Left ventricle myocardium inferior (tissue), 1 donor: ENCODE measurements around the gene GNL2. TPM values are rescaled to one million over a fixed set of nuclear protein-coding genes. Genes with fewer than 3 reads are reported as not detected.
"Not testable (repeated sequence)": the region's sequence is repeated elsewhere in the genome, so short reads cannot be mapped to it uniquely, and the experiment has no call there.

Experiments used
- DNase-seq: peaks from one replicate; pipeline ENCODE4 v3.0.0-alpha.2; 2020
- H3K27ac ChIP-seq: fragments of 200-600 bp; replicated peaks from 2 replicates; pipeline ENCODE4 v1.8.0; 2021
- H3K27me3 ChIP-seq: fragments of 200-600 bp; 2 replicates; pipeline ENCODE4 v1.8.0; 2021; ENCODE audit warnings: low read depth
- H3K36me3 ChIP-seq: fragments of 200-600 bp; 2 replicates; pipeline ENCODE4 v1.8.0; 2021
- H3K4me1 ChIP-seq: fragments of 200-600 bp; 2 replicates; pipeline ENCODE4 v1.8.0; 2021
- H3K4me3 ChIP-seq: fragments of 200-600 bp; 2 replicates; pipeline ENCODE4 v1.8.0; 2021; ENCODE audit warnings: mild to moderate bottlenecking, moderate library complexity
- H3K9me3 ChIP-seq: fragments of 200-600 bp; replicated peaks from 2 replicates; pipeline ENCODE4 v1.8.0; 2021
- intact Hi-C: fragments of 100-400 bp; cut with micrococcal nuclease; formaldehyde crosslinking; loops from one replicate; pipeline ENCODE4 v1.11.0; 2022
- total RNA-seq: library from RNA; stranded (reverse); fragmentation: NEBNext Ultra II Directional; extraction: Animal tissue kit (Norgen Biotek cat#: 25700); gene quantifications from one replicate; pipeline ENCODE4 v1.2.1, GENCODE V29; 2021
- TF ChIP-seq, protein P1 (sequence below): fragments of 200-600 bp; IDR thresholded peaks from 2 replicates; pipeline ENCODE4 v1.8.0; 2021; ENCODE audit warnings: antibody characterized with exemption, mild to moderate bottlenecking, borderline replicate concordance
- donor health status: DM: no; HTN: yes; CAD: no; lungs with severe emphysema.

The GNL2 gene
- total RNA-seq, 1 donor from 2014 or later, result 20.1 TPM

DNA sequence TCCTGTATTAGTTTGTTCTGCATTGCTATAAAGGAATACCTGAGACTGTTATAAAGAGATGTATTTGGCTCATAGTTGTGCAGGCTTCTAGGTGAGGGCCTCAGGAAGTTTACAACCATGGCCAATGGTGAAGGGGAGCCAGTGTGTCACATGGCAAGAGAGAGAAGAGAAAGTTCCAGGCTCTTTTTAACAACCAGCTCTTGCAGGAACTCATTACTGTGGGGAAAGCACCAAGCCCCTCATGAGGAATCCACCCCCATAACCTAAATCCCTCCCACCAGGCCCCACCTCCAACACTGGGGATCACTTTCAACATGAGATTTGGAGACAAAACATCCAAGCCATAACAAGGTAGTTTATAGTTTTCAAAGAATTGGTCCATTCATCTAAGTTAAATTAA lies 76.1 kb downstream of the GNL2 start:
- intact Hi-C loops, result no loop called here
- no peaks in the 10 kb centered on the region for H3K36me3 ChIP-seq
- H3K9me3 ChIP-seq, result no peaks in the 10 kb centered on the region
- H3K4me3 ChIP-seq, result no peak overlapping the region
- H3K4me1 ChIP-seq, result peaks cover 7% of the 10 kb centered on the region
- TF ChIP-seq, protein P1, sequence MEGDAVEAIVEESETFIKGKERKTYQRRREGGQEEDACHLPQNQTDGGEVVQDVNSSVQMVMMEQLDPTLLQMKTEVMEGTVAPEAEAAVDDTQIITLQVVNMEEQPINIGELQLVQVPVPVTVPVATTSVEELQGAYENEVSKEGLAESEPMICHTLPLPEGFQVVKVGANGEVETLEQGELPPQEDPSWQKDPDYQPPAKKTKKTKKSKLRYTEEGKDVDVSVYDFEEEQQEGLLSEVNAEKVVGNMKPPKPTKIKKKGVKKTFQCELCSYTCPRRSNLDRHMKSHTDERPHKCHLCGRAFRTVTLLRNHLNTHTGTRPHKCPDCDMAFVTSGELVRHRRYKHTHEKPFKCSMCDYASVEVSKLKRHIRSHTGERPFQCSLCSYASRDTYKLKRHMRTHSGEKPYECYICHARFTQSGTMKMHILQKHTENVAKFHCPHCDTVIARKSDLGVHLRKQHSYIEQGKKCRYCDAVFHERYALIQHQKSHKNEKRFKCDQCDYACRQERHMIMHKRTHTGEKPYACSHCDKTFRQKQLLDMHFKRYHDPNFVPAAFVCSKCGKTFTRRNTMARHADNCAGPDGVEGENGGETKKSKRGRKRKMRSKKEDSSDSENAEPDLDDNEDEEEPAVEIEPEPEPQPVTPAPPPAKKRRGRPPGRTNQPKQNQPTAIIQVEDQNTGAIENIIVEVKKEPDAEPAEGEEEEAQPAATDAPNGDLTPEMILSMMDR, result no peak
- DNase-seq, result no peak
- no peaks in the 10 kb centered on the region for H3K27me3 ChIP-seq
- H3K27ac ChIP-seq, result no peak overlapping the region

DNA sequence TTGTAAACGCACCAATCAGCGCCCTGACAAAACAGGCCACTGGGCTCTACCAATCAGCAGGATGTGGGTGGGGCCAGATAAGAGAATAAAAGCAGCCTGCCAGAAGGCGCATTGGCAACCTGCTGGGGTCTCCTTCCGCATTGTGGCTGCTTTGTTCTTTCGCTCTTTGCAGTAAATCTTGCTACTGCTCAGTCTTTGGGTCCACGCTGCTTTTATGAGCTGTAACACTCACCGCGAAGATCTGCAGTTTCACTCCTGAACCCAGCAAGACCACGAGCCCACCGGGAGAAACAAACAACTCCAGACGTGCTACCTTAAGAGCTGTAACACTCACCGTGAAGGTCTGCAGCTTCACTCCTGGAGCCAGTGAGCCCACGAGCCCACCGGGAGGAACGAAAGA lies 76.8 kb downstream of the GNL2 start:
- H3K4me1 ChIP-seq, result peaks cover 13% of the 10 kb centered on the region
- intact Hi-C loops, H3K27me3 ChIP-seq, DNase-seq, H3K27ac ChIP-seq, H3K9me3 ChIP-seq, H3K4me3 ChIP-seq, H3K36me3 ChIP-seq: not testable (repeated sequence)

DNA sequence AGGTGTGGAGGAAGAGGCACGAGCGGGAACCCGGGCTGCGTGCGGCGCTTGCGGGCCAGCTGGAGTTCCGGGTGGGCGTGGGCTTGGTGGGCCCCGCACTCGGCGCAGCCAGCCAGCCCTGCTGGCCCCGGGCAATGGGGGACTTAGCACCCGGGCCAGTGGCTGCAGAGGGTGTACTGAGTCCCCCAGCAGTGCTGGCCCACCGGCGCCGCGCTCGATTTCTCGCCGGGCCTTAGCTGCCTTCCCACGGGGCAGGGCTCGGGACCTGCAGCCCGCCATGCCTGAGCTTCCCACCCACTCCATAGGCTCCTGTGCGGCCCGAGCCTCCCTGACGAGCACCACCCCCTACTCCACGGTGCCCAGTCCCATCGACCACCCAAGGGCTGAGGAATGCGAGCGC lies 77.5 kb downstream of the GNL2 start:
- H3K27me3 ChIP-seq, intact Hi-C loops, DNase-seq, H3K27ac ChIP-seq, H3K9me3 ChIP-seq, H3K4me3 ChIP-seq, H3K36me3 ChIP-seq: not testable (repeated sequence)
- H3K4me1 ChIP-seq, result peaks cover 20% of the 10 kb centered on the region

DNA sequence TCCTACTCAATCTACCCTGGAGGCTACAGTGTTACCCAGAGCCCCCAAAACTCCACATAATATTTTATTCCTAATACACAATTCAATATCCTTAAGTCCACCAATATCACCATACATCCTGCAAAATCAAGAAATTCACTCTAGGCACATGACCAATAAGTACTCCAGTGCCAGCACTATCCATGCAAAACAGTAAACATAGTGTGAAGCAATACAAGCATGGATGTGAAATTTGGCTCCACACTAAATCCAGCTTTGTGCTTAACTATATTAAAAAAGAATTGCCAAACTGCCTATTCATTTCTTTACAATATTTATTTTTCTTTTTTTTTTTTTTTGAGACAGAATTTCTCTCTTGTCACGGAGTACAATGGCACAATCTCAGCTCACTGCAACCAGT lies 78.2 kb downstream of the GNL2 start:
- TF ChIP-seq, protein P1, result no peak
- intact Hi-C loops, result no loop called here
- H3K36me3 ChIP-seq, result peaks cover 7% of the 10 kb centered on the region
- peaks cover 27% of the 10 kb centered on the region for H3K4me1 ChIP-seq
- no peak for DNase-seq
- H3K27ac ChIP-seq, result no peak overlapping the region
- H3K27me3 ChIP-seq, result no peaks in the 10 kb centered on the region
- H3K4me3 ChIP-seq, result no peak overlapping the region
- no peaks in the 10 kb centered on the region for H3K9me3 ChIP-seq

Other genes with a start within 250 kb of the GNL2 start
- gene ZC3H12A, start 121.4 kb downstream of the GNL2 start, total RNA-seq, result 4.9 TPM
- gene MEAF6, start 81.2 kb downstream of the GNL2 start, total RNA-seq, result 34.1 TPM
- 7.0 TPM for gene SNIP1, start 41.6 kb downstream of the GNL2 start, total RNA-seq
- 6.9 TPM for gene DNALI1, start 39.0 kb downstream of the GNL2 start, total RNA-seq
- gene RSPO1, start 39.0 kb upstream of the GNL2 start, total RNA-seq, result not detected
- 0.33 TPM for gene CDCA8, start 96.6 kb upstream of the GNL2 start, total RNA-seq
- gene EPHA10, start 169.2 kb upstream of the GNL2 start, total RNA-seq, result 0.14 TPM
- 1.9 TPM for gene MANEAL, start 197.9 kb upstream of the GNL2 start, total RNA-seq
- gene C1orf122, start 211.9 kb upstream of the GNL2 start, total RNA-seq, result 47.3 TPM
- gene YRDC, start 212.3 kb upstream of the GNL2 start, total RNA-seq, result 5.7 TPM